Activated CD4-positive, alpha-beta T cell treated with anti-CD3 and anti-CD28 coated beads, Interleukin-2, amount 10 ng/mL, durations not matched to agents 7 days and 5 days (primary cell): ENCODE measurements around the gene LPGAT1. TPM values are rescaled to one million over a fixed set of nuclear protein-coding genes. Genes with fewer than 3 reads are reported as not detected.

Experiments used
- CTCF ChIA-PET: fragments of 350-600 bp; sonication (Branson Sonifier 250); formaldehyde crosslinking; loops from one replicate; lab custom pipeline; 2021; ENCODE audit warnings: antibody characterized with exemption; lab: Charles Lee
- POLR2A ChIA-PET: fragments of 350-600 bp; sonication (Branson Sonifier 250); formaldehyde crosslinking; loops from one replicate; lab custom pipeline; 2021; ENCODE audit warnings: antibody characterized with exemption; lab: Charles Lee
- DNase-seq: peaks from one replicate; pipeline ENCODE4 v3.0.0-alpha.2; 2020
- H3K27ac Mint-ChIP-seq: one replicate; pipeline ENCODE4 v1.8.0; 2021; ENCODE audit warnings: mild to moderate bottlenecking, moderate library complexity, mixed read lengths
- H3K27me3 Mint-ChIP-seq: one replicate; pipeline ENCODE4 v1.8.0; 2021; ENCODE audit warnings: mixed read lengths
- H3K36me3 Mint-ChIP-seq: one replicate; pipeline ENCODE4 v1.8.0; 2021; ENCODE audit warnings: low read depth, mixed read lengths
- H3K4me1 Mint-ChIP-seq: one replicate; pipeline ENCODE4 v1.8.0; 2021; ENCODE audit warnings: mixed read lengths
- H3K4me3 Mint-ChIP-seq: one replicate; pipeline ENCODE4 v1.8.0; 2021; ENCODE audit warnings: mild to moderate bottlenecking, moderate library complexity, mixed read lengths
- H3K9me3 Mint-ChIP-seq: one replicate; pipeline ENCODE4 v1.8.0; 2021; ENCODE audit warnings: mixed read lengths
- total RNA-seq, 2 experiments: library from RNA; stranded (reverse); gene quantifications; one replicate each; pipeline ENCODE4 v1.2.3, GENCODE V29; 2021

LPGAT1 gene
- total RNA-seq, 2 experiments from 2014 or later = 76.0 to 82.9 TPM

- ChIA-PET CTCF (interaction anchor here (1.8 kb wide), 1 partner anchor 81 kb away, joined by 3 read pairs; no protein-coding TSS in a partner anchor), POLR2A (interaction anchor here (1.0 kb wide), 1 partner anchor 10 kb away, joined by 4 read pairs; no protein-coding TSS in a partner anchor)
- H3K27me3 Mint-ChIP-seq = no peaks in the 10 kb centered on the region
- peaks cover 36% of the 10 kb centered on the region for H3K4me1 Mint-ChIP-seq
- peak; percentile 18 for DNase-seq
- peaks cover 14% of the 10 kb centered on the region for H3K36me3 Mint-ChIP-seq
- peak overlapping the region; percentile 91 for H3K27ac Mint-ChIP-seq
- H3K9me3 Mint-ChIP-seq = peaks cover 8% of the 10 kb centered on the region
- peak overlapping the region; percentile 3 for H3K4me3 Mint-ChIP-seq
Observed at GRCh38 chr1:211843018-211843417, 12.5 kb upstream of the LPGAT1 start.

- Mint-ChIP-seq H3K27me3 (no peaks in the 10 kb centered on the region), H3K27ac (peak overlapping the region; percentile 91), H3K4me3 (no peak overlapping the region), H3K4me1 (peaks cover 36% of the 10 kb centered on the region), H3K9me3 (peaks cover 8% of the 10 kb centered on the region), H3K36me3 (peaks cover 14% of the 10 kb centered on the region)
- ChIA-PET CTCF (interaction anchor here (1.3 to 1.8 kb wide), 2 partner anchors 13 to 80 kb away, joined by 3 read pairs; no protein-coding TSS in a partner anchor), POLR2A (interaction anchor here (1.0 kb wide), 1 partner anchor 9 kb away, joined by 4 read pairs; no protein-coding TSS in a partner anchor)
- DNase-seq = no peak
Observed at GRCh38 chr1:211842518-211842917, 12.0 kb upstream of the LPGAT1 start.

- Mint-ChIP-seq H3K4me3 (no peak overlapping the region), H3K9me3 (peaks cover 8% of the 10 kb centered on the region), H3K36me3 (peaks cover 19% of the 10 kb centered on the region), H3K4me1 (peaks cover 45% of the 10 kb centered on the region), H3K27ac (no peak overlapping the region), H3K27me3 (peaks cover 6% of the 10 kb centered on the region)
- DNase-seq = no peak
- CTCF ChIA-PET = interaction anchor here (0.6 to 1.0 kb wide), 2 partner anchors 24 to 89 kb away, joined by 3 read pairs; no protein-coding TSS in a partner anchor
- POLR2A ChIA-PET = no interaction called here
Observed at GRCh38 chr1:211839106-211839505, 8.5 kb upstream of the LPGAT1 start.

GRCh38 chr1:211833174-211833820 lies 2.7 kb upstream of the LPGAT1 start:
- Mint-ChIP-seq H3K9me3 (no peaks in the 10 kb centered on the region), H3K27ac (peak overlapping the region; percentile 93), H3K27me3 (peaks cover 6% of the 10 kb centered on the region), H3K36me3 (peaks cover 21% of the 10 kb centered on the region), H3K4me3 (peak overlapping the region; percentile 59), H3K4me1 (peaks cover 57% of the 10 kb centered on the region)
- peak; percentile 52 for DNase-seq
- POLR2A ChIA-PET = interaction anchor here (0.6 to 1.0 kb wide), 2 partner anchors 9 to 67 kb away, joined by 3 to 4 read pairs; no protein-coding TSS in a partner anchor
- CTCF ChIA-PET = interaction anchor here (0.7 to 1.1 kb wide), 2 partner anchors 27 to 675 kb away, joined by 3 to 5 read pairs; no protein-coding TSS in a partner anchor

- ChIA-PET CTCF (interaction anchor here (0.7 to 1.1 kb wide), 2 partner anchors 26 to 675 kb away, joined by 3 to 5 read pairs; no protein-coding TSS in a partner anchor), POLR2A (no interaction called here)
- Mint-ChIP-seq H3K27ac (peak overlapping the region; percentile 93), H3K27me3 (peaks cover 6% of the 10 kb centered on the region), H3K4me3 (peak overlapping the region; percentile 59), H3K36me3 (peaks cover 25% of the 10 kb centered on the region), H3K4me1 (peaks cover 61% of the 10 kb centered on the region), H3K9me3 (no peaks in the 10 kb centered on the region)
- DNase-seq = no peak
Observed at GRCh38 chr1:211832661-211833060, 2.1 kb upstream of the LPGAT1 start.

GRCh38 chr1:211831558-211832323 lies 1.2 kb upstream of the LPGAT1 start:
- POLR2A ChIA-PET = no interaction called here
- Mint-ChIP-seq H3K27me3 (peaks cover 3% of the 10 kb centered on the region), H3K9me3 (no peaks in the 10 kb centered on the region), H3K36me3 (peaks cover 32% of the 10 kb centered on the region), H3K27ac (peak overlapping the region; percentile 93), H3K4me1 (peaks cover 70% of the 10 kb centered on the region), H3K4me3 (peak overlapping the region; percentile 89)
- CTCF ChIA-PET = interaction anchor here (0.6 kb wide), 1 partner anchor 9 kb away, joined by 3 read pairs; no protein-coding TSS in a partner anchor
- DNase-seq = no peak

- POLR2A ChIA-PET = no interaction called here
- H3K27me3 Mint-ChIP-seq = no peaks in the 10 kb centered on the region
Observed at GRCh38 chr1:211830055-211830327, 572 bp downstream of the LPGAT1 start.

GRCh38 chr1:211829343-211830054 lies 1.1 kb downstream of the LPGAT1 start:
- ChIA-PET CTCF (interaction anchor here (1.6 kb wide), 1 partner anchor 12 kb away, joined by 3 read pairs; no protein-coding TSS in a partner anchor), POLR2A (no interaction called here)
- DNase-seq = no peak
- Mint-ChIP-seq H3K27ac (peak overlapping the region; percentile 92), H3K4me3 (peak overlapping the region; percentile 94), H3K27me3 (no peaks in the 10 kb centered on the region), H3K36me3 (peaks cover 38% of the 10 kb centered on the region), H3K4me1 (peaks cover 67% of the 10 kb centered on the region), H3K9me3 (no peaks in the 10 kb centered on the region)

More at GRCh38 chr1:211830055-211830327, 572 bp downstream of the LPGAT1 start:
- Mint-ChIP-seq H3K9me3 (no peaks in the 10 kb centered on the region), H3K4me3 (peak overlapping the region; percentile 94), H3K36me3 (peaks cover 34% of the 10 kb centered on the region), H3K4me1 (peaks cover 70% of the 10 kb centered on the region), H3K27ac (peak overlapping the region; percentile 92)
- DNase-seq = peak; percentile 36
- CTCF ChIA-PET = interaction anchor here (1.6 kb wide), 1 partner anchor 12 kb away, joined by 3 read pairs; no protein-coding TSS in a partner anchor

- Mint-ChIP-seq H3K9me3 (no peaks in the 10 kb centered on the region), H3K4me3 (peak overlapping the region; percentile 94), H3K4me1 (peaks cover 67% of the 10 kb centered on the region), H3K36me3 (peaks cover 42% of the 10 kb centered on the region), H3K27ac (peak overlapping the region; percentile 76), H3K27me3 (no peaks in the 10 kb centered on the region)
- ChIA-PET CTCF (interaction anchor here (1.6 kb wide), 1 partner anchor 13 kb away, joined by 3 read pairs; no protein-coding TSS in a partner anchor), POLR2A (no interaction called here)
- DNase-seq = no peak
Observed at GRCh38 chr1:211828584-211829342, 1.8 kb downstream of the LPGAT1 start.

GRCh38 chr1:211827051-211827450 lies 3.5 kb downstream of the LPGAT1 start:
- Mint-ChIP-seq H3K9me3 (no peaks in the 10 kb centered on the region), H3K36me3 (peaks cover 53% of the 10 kb centered on the region), H3K27ac (no peak overlapping the region), H3K4me1 (peaks cover 52% of the 10 kb centered on the region), H3K4me3 (no peak overlapping the region), H3K27me3 (no peaks in the 10 kb centered on the region)
- POLR2A ChIA-PET = no interaction called here
- CTCF ChIA-PET = no interaction called here
- no peak for DNase-seq

- no peak for DNase-seq
- POLR2A ChIA-PET = no interaction called here
- Mint-ChIP-seq H3K27me3 (no peaks in the 10 kb centered on the region), H3K27ac (no peak overlapping the region), H3K4me1 (peaks cover 49% of the 10 kb centered on the region), H3K4me3 (no peak overlapping the region), H3K9me3 (no peaks in the 10 kb centered on the region), H3K36me3 (peaks cover 58% of the 10 kb centered on the region)
- CTCF ChIA-PET = no interaction called here
Observed at GRCh38 chr1:211825980-211826379, 4.6 kb downstream of the LPGAT1 start.
